T47D (cell line): ENCODE results near the gene CCDC47.

Experiments used
- DNase-seq, 2 experiments: peaks; one replicate each; pipeline versions ENCODE4 v3.0.0 to v3.0.0-alpha.2; 2011 to 2012; ENCODE audit warnings: low read depth in 1 of 2, low spot score in 1 of 2
- JUND ChIP-seq: IDR thresholded peaks from 2 replicates; pipeline ENCODE4 v1.6.1; 2012; ENCODE audit warnings: low read depth
- in situ Hi-C: cut with HindIII; loops from 2 replicates; pipeline ENCODE4 v1.10.0; 2016; ENCODE audit warnings: low sequenced_read_pairs, low pct_unique_long_range_greater_than_20kb

The CCDC47 gene

GRCh38 chr17:63705657-63706056 is 67.7 kb downstream of the CCDC47 start:
- in situ Hi-C loops = no loop called here
- no peak for DNase-seq
- TF ChIP-seq JUND = no peak

- in situ Hi-C loops = no loop called here
- no peak for DNase-seq
- TF ChIP-seq JUND = no peak
Observed at GRCh38 chr17:63704836-63705235, 68.6 kb downstream of the CCDC47 start.

- DNase-seq = no peak
- in situ Hi-C loops = no loop called here
Observed at GRCh38 chr17:63704259-63704576, 69.2 kb downstream of the CCDC47 start.

GRCh38 chr17:63703556-63704258 is 69.7 kb downstream of the CCDC47 start:
- in situ Hi-C loops = no loop called here
- no peak for DNase-seq
- TF ChIP-seq JUND = no peak

More at GRCh38 chr17:63704259-63704576, 69.2 kb downstream of the CCDC47 start:
- TF ChIP-seq JUND = no peak

DNA sequence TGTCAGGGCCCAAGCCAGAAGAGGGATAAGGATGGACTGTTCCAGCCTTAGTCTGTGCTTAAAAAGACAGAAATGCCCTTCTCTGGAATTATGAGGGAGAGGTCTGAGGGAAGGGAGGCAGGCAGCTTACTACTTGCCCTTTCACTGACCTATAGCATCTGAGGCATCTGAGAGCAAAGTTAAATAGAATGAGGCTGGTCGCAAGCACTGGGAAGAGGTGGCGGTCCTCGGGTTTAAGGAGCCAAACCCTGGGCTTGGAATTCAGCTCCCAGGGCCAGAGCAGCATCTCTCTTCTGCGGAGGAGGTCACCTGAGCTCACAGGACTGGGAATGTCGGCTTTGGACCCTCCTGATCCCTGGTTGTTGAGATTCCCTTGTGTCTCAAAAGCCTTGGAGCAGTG is 70.4 kb downstream of the CCDC47 start:
- DNase-seq = no peak
- TF ChIP-seq JUND = no peak
- in situ Hi-C loops = no loop called here

DNA sequence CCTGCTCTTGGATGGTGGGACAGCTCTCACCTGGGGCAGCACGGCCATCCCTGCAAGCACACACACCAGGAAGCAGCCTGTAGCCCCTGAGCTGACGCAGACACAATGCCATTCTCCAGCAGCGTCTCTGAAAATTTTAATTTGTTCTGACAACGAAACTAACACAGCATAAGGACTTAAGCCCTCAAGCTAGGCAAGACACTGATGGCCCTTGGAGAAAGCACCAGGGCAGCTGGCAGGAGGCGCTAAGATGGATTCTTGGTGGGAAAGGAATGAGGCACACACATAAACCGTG is 70.7 kb downstream of the CCDC47 start:
- no peak for DNase-seq
- in situ Hi-C loops = no loop called here
- TF ChIP-seq JUND = no peak

DNA sequence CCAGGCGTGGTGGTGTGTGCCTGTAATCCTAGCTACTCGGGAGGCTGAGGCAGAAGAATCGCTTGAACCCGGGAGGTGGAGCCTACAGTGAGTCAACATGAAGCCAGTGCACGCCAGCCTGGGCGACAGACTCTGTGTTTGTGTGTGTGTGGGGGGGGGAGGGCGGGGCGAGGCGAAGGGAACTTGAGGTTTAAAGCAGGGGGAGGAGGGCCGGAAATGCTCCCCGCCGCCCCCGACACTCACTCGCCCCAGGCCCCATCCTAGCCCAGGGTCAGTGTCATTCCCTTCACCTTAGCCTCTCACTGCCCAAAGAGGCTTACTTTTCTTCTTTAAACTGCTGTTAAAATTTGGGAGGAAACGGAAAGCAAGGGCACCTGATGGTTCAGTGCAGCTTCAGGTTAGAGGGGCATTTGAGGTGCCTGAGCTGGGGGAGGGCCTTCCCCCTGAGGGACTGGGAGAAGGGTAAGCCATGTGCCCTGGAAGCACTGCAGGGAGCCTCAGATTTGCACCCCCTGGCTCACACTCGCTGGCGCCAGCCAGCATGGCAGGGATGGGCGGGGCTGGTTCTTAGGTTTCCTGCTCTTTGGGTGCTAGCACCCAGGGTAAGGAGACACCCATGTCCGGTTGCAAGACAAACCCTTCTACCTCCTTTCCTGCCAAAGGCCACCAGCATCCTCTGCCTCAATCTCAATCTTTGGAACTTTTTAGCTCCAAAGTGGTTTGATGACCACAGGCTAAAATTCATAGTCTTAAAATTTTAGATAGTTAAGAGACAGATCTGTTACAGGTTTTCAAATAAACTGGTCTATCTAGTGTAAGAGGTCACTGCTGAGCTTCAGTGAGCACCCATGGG is 71.3 kb downstream of the CCDC47 start:
- in situ Hi-C loops = no loop called here
- DNase-seq = no peak
- no peak for TF ChIP-seq JUND

DNA sequence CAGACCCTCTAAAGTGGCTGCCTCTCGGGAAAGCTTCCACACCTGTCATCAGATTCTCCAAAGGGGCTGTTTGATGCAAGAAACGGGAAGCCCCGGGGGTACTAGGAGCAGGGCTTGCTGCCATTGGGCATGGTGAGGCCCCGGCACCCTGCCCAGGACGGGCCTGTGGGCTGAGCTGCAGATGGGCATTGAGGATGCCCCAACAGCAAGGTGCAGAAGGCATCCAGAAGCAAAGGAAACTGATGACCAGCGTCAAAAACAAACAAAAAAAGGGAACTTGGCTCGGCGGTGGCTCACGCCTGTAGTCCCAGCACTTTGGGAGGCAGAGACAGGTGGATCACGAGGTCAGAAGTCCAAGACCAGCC is 72.0 kb downstream of the CCDC47 start:
- in situ Hi-C loops = no loop called here
- no peak for TF ChIP-seq JUND
- no peak for DNase-seq

GRCh38 chr17:63700528-63701455 is 72.6 kb downstream of the CCDC47 start:
- in situ Hi-C loops = no loop called here
- TF ChIP-seq JUND = no peak
- DNase-seq = no peak

- no peak for DNase-seq
- TF ChIP-seq JUND = no peak
- in situ Hi-C loops = no loop called here
Observed at GRCh38 chr17:63699638-63700527, 73.5 kb downstream of the CCDC47 start, which contains the start of gene LIMD2. TSS of gene LIMD2 (minus strand) at chr17:63700125. CDS start at chr17:63699298, 827 bp downstream.

- in situ Hi-C loops = no loop called here
- DNase-seq = no peak
- TF ChIP-seq JUND = no peak
Observed at GRCh38 chr17:63698886-63699637, 74.3 kb downstream of the CCDC47 start.
